NCI-H2196 treated with DMSO at 0.1 percent for 48 hours (cell line): ENCODE results near the gene SLC25A30.
"Not testable (repeated sequence)": the region's sequence is repeated elsewhere in the genome, so short reads cannot be mapped to it uniquely, and the experiment has no call there.

ENCODE experiments used
- DNase-seq: peaks from one replicate; lab custom pipeline; 2025; ENCODE audit not compliant: unreplicated experiment; lab: John Stamatoyannopoulos, UW

Gene SLC25A30

DNA sequence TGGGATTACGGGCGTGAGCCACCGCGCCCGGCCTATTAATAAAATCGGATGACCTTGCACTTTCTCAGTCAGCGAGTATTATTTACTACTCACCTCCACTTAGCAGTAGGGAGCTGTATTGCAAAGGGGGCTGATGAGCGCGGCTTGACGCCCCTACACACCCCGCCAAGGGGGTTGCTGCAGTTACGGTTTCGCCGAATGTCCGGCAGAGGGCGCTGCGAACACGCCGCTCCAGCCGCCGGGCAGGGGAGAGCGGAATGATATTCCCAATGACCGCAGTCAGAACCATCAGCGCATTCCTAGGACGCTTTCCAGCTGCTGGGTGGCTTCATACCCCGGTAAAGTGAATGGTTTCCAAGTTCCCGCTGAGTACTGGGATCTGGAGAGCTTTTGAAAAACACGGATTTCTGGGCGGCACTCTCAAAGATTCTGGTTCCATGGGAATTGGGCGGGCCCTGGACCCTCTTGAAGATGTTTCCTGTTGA is 47.2 kb downstream of the SLC25A30 start:
- no peak for DNase-seq

GRCh38 chr13:45369116-45369515 is 49.1 kb downstream of the SLC25A30 start:
- no peak for DNase-seq

DNA sequence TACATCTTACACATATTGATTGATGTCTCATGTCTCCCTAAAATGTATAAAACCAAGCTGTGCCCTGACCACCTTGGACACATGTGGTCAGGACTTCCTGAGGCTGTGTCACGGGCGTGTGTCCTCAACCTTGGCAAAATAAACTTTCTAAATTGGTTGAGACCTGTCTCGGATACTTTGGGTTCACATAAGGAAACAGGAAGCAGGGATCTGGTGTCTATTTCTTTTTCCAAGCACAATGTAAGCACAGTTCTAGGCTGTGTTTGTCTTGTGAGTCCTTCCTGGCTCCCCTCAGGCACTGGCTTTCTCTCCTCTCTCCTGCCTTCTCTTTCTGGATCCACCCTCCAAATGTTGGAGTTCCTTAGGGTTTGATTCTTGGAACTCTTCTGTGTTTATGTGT is 49.6 kb downstream of the SLC25A30 start:
- DNase-seq: no peak

GRCh38 chr13:45368005-45368404 is 50.2 kb downstream of the SLC25A30 start:
- no peak for DNase-seq

DNA sequence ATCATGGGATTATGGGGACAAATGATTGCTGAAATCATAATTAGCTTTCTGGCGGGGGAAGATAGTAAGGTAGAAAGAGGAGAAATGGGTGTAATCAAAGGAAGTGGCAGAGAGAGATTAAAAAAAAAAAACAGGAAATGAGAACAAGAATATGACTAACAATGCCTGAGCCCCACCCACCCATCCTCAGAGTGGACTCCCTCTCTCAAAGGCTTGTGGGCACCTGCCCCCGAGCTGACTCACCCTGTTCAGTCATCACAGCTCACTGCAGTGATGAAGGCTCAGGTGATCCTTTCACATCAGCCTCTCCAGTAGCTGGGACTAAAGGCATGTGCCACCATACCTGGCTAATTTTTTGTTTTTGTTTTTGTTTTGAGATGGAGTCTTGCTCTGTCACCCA is 50.8 kb downstream of the SLC25A30 start:
- no peak for DNase-seq

DNA sequence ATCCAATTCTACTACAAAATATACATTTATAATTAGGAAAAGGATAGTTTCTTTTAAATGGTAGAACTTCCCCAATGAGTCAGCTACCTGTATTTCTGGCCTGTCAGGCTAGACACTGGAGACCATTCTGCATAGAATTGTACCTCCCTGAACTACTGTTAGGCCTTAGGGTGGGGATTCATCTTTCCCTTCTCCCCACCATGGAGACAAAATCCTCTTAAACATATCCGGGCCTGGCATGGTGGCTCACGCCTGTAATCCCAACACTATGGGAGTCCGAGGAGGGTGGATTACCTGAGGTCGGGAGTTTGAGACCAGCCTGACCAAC is 52.7 kb downstream of the SLC25A30 start:
- DNase-seq: no peak

GRCh38 chr13:45364876-45365557 is 53.2 kb downstream of the SLC25A30 start:
- no peak for DNase-seq

GRCh38 chr13:45362939-45363338 is 55.2 kb downstream of the SLC25A30 start:
- no peak for DNase-seq

- no peak for DNase-seq
Observed at GRCh38 chr13:45361596-45362206, 56.5 kb downstream of the SLC25A30 start.

GRCh38 chr13:45356966-45357672 is 61.1 kb downstream of the SLC25A30 start:
- no peak for DNase-seq

GRCh38 chr13:45353895-45354294 is 64.3 kb downstream of the SLC25A30 start:
- DNase-seq: no peak

GRCh38 chr13:45352031-45352430 is 66.1 kb downstream of the SLC25A30 start:
- DNase-seq: no peak

DNA sequence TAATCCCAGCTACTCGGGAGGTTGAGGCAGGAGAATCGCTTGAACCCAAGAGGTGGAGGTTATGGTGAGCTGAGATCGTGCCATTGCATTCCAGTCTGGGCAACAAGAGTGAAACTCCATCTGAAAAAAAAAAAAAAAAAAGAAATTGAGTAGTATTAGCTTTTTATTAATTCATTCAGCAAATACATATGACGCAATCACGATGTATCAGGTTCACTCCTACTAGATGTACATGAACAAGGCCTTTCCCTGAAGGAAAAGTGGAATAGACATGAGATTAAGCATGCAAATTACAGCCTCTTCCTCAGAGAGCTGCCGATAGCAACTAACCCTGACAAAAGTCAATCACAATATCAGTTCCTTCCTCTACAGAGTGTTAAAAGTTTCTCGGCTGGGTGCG is 68.0 kb downstream of the SLC25A30 start:
- no peak for DNase-seq

DNA sequence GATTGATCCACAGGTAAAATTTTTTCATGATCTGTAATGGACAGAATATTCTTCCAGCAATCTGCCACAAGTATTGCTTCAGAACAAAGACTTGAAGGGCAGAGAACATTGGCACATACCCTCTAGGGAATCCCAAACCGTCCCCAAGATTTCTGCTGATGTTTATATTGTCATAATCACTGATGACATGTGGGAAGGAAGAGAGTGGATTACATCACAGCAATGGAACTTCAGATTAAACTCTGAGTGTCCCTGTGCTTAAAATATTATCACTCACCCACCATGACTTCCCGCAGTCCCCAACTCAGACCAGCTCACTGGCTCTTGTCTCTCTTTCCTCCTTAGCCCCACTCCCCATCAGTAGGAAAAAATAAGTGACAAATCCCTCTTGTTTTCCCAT is 68.7 kb downstream of the SLC25A30 start:
- no peak for DNase-seq

- not testable (repeated sequence) for DNase-seq
Observed at GRCh38 chr13:45344064-45344463, 74.1 kb downstream of the SLC25A30 start.
